WTC11 (cell line): ENCODE data around the gene RFTN1. TPM values are rescaled to one million over a fixed set of nuclear protein-coding genes. Genes with fewer than 3 reads are reported as not detected.

Experiments
- ATAC-seq: fragments of 200-7000 bp; cut with Tn5 transposase; 2 replicates; pipeline ENCODE4 v1.10.0; 2021; ENCODE audit warnings: mild to moderate bottlenecking, moderate library complexity
- CTCF ChIA-PET: fragments of 300-600 bp; sonication (Branson Sonifier 250); formaldehyde crosslinking; loops from one replicate; lab custom pipeline; 2021; ENCODE audit warnings: antibody characterized with exemption; lab: Charles Lee
- POLR2A ChIA-PET: fragments of 350-600 bp; sonication (Branson Sonifier 250); formaldehyde crosslinking; loops from one replicate; lab custom pipeline; 2021; ENCODE audit warnings: antibody characterized with exemption; lab: Charles Lee
- DNase-seq: peaks from one replicate; pipeline ENCODE4 v3.0.0; 2021; ENCODE audit warnings: low spot score
- H3K27ac Mint-ChIP-seq: 2 replicates; pipeline ENCODE4 v1.8.0; 2021; ENCODE audit warnings: mixed read lengths
- H3K27me3 Mint-ChIP-seq: 2 replicates; pipeline ENCODE4 v1.8.0; 2021; ENCODE audit warnings: low read depth, mild to moderate bottlenecking, moderate library complexity, mixed read lengths
- H3K36me3 Mint-ChIP-seq: 2 replicates; pipeline ENCODE4 v1.8.0; 2021; ENCODE audit warnings: mixed read lengths
- H3K4me1 Mint-ChIP-seq: 2 replicates; pipeline ENCODE4 v1.8.0; 2022; ENCODE audit warnings: mixed read lengths
- H3K4me3 Mint-ChIP-seq: 2 replicates; pipeline ENCODE4 v1.8.0; 2021; ENCODE audit warnings: mild to moderate bottlenecking, moderate library complexity, mixed read lengths
- H3K9me3 Mint-ChIP-seq: 2 replicates; pipeline ENCODE4 v1.8.0; 2021; ENCODE audit warnings: mixed read lengths
- CREB1 ChIP-seq: sonication (generic); formaldehyde crosslinking; IDR thresholded peaks from 2 replicates; pipeline ENCODE4 v1.8.0; 2023; ENCODE audit warnings: mild to moderate bottlenecking, missing genetic modification reagents
- ELF4 ChIP-seq: sonication (generic); formaldehyde crosslinking; IDR thresholded peaks from 2 replicates; pipeline ENCODE4 v1.8.1; 2022; ENCODE audit warnings: low read depth, mild to moderate bottlenecking, moderate library complexity, missing genetic modification reagents
- ERG ChIP-seq: fragments of 250-450 bp; sonication (Bioruptor Pico); IDR thresholded peaks from 2 replicates; pipeline ENCODE4 v1.8.0; 2021; ENCODE audit warnings: mild to moderate bottlenecking
- JAZF1 ChIP-seq: fragments of 250-450 bp; sonication (Bioruptor Pico); IDR thresholded peaks from 2 replicates; pipeline ENCODE4 v1.9.0; 2021; ENCODE audit warnings: moderate library complexity, mild to moderate bottlenecking, inconsistent platforms
- MXD4 ChIP-seq: fragments of 250-450 bp; sonication (Bioruptor Pico); IDR thresholded peaks from 2 replicates; pipeline ENCODE4 v1.8.0; 2021; ENCODE audit warnings: mild to moderate bottlenecking, moderate library complexity, borderline replicate concordance
- MYBL2 ChIP-seq: sonication (generic); formaldehyde crosslinking; IDR thresholded peaks from 2 replicates; pipeline ENCODE4 v1.8.1; 2023; ENCODE audit warnings: mild to moderate bottlenecking, moderate library complexity, missing genetic modification reagents
- NR2C2 ChIP-seq: sonication (generic); formaldehyde crosslinking; IDR thresholded peaks from 2 replicates; pipeline ENCODE4 v1.8.0; 2022; ENCODE audit warnings: mild to moderate bottlenecking, missing genetic modification reagents
- PRDM15 ChIP-seq: sonication (generic); formaldehyde crosslinking; IDR thresholded peaks from 2 replicates; pipeline ENCODE4 v1.8.0; 2022; ENCODE audit warnings: missing genetic modification reagents
- SOX15 ChIP-seq: fragments of 250-450 bp; sonication (Bioruptor Pico); IDR thresholded peaks from 2 replicates; pipeline ENCODE4 v1.9.0; 2021; ENCODE audit warnings: mild to moderate bottlenecking
- ZMAT4 ChIP-seq: fragments of 250-450 bp; sonication (Bioruptor Pico); IDR thresholded peaks from 2 replicates; pipeline ENCODE4 v1.9.0; 2021; ENCODE audit warnings: mild to moderate bottlenecking
- ZNF121 ChIP-seq: sonication (generic); formaldehyde crosslinking; IDR thresholded peaks from 2 replicates; pipeline ENCODE4 v1.8.0; 2023; ENCODE audit warnings: missing genetic modification reagents
- ZNF138 ChIP-seq: sonication (generic); formaldehyde crosslinking; conservative IDR thresholded peaks from 2 replicates; pipeline ENCODE4 v1.8.1; 2022; ENCODE audit warnings: mild to moderate bottlenecking, moderate library complexity, missing genetic modification reagents
- ZNF416 ChIP-seq: fragments of 250-450 bp; sonication (Bioruptor Pico); IDR thresholded peaks from 2 replicates; pipeline ENCODE4 v1.9.0; 2021; ENCODE audit warnings: mild to moderate bottlenecking, inconsistent platforms
- ZNF423 ChIP-seq: fragments of 250-450 bp; sonication (Bioruptor Pico); IDR thresholded peaks from 2 replicates; pipeline ENCODE4 v2.1.2; 2022; ENCODE audit warnings: mild to moderate bottlenecking, moderate library complexity
- ZNF512 ChIP-seq: sonication (generic); formaldehyde crosslinking; IDR thresholded peaks from 2 replicates; pipeline ENCODE4 v1.8.1; 2022; ENCODE audit warnings: missing genetic modification reagents, borderline replicate concordance
- ZNF671 ChIP-seq: fragments of 250-450 bp; sonication (Bioruptor Pico); IDR thresholded peaks from 2 replicates; pipeline ENCODE4 v1.8.0; 2021; ENCODE audit warnings: mild to moderate bottlenecking
- total RNA-seq: library from RNA; stranded (reverse); gene quantifications from 3 replicates; pipeline ENCODE4 v1.2.3, GENCODE V29; 2021
- TF ChIP-seq, protein P1 (sequence below): fragments of 250-450 bp; sonication (Bioruptor Pico); IDR thresholded peaks from 2 replicates; pipeline ENCODE4 v2.1.2; 2022; ENCODE audit warnings: mild to moderate bottlenecking, moderate library complexity
- TF ChIP-seq, protein P2 (sequence below): fragments of 250-450 bp; sonication (Bioruptor Pico); conservative IDR thresholded peaks from 2 replicates; pipeline ENCODE4 v1.9.0; 2021; ENCODE audit warnings: mild to moderate bottlenecking
- TF ChIP-seq, protein P3 (sequence below): fragments of 200-600 bp; IDR thresholded peaks from 2 replicates; pipeline ENCODE4 v1.8.0; 2022; ENCODE audit warnings: antibody characterized with exemption
- TF ChIP-seq, protein P4 (sequence below): sonication (generic); formaldehyde crosslinking; IDR thresholded peaks from 2 replicates; pipeline ENCODE4 v1.8.1; 2023; ENCODE audit warnings: mild to moderate bottlenecking, moderate library complexity, missing genetic modification reagents
- TF ChIP-seq, protein P5 (sequence below): sonication (generic); formaldehyde crosslinking; IDR thresholded peaks from 2 replicates; pipeline ENCODE4 v1.8.1; 2023; ENCODE audit warnings: mild to moderate bottlenecking, missing genetic modification reagents, moderate library complexity

The RFTN1 gene
- total RNA-seq, 1 experiment from 2014 or later, result 3.8 TPM

DNA sequence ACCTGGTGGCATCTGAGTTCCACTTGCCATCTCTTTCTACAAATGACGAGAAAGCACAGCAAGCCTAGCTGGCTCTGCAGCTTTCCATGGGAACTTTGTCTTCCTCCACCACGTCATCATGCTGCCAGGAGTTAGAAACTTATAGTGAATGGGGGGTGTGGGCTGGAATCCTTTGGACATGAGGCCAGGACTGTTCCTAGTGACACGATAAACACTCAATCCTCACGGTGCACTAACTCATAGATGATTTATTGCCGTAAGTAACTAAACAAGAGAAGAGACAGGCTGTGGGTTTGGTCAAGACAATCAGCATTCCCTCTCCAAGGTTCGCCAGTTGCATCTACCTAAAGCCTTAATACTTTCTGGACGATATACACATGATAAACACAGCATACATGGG, 197.9 kb downstream of the RFTN1 start (continued):
- TF ChIP-seq ELF4 (CRISPR knock-in tag) (no peak), MXD4 (CRISPR knock-in tag) (no peak), ZNF423 (CRISPR knock-in tag) (no peak), ZNF671 (CRISPR knock-in tag) (no peak), ZMAT4 (CRISPR knock-in tag) (no peak), MYBL2 (CRISPR knock-in tag) (no peak), NR2C2 (CRISPR knock-in tag) (no peak), SOX15 (CRISPR knock-in tag) (no peak), ZNF416 (no peak), CREB1 (no peak)
- TF ChIP-seq, protein P1, sequence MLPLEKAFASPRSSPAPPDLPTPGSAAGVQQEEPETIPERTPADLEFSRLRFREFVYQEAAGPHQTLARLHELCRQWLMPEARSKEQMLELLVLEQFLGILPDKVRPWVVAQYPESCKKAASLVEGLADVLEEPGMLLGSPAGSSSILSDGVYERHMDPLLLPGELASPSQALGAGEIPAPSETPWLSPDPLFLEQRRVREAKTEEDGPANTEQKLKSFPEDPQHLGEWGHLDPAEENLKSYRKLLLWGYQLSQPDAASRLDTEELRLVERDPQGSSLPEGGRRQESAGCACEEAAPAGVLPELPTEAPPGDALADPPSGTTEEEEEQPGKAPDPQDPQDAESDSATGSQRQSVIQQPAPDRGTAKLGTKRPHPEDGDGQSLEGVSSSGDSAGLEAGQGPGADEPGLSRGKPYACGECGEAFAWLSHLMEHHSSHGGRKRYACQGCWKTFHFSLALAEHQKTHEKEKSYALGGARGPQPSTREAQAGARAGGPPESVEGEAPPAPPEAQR (CRISPR knock-in tag), result no peak
- TF ChIP-seq, protein P2, sequence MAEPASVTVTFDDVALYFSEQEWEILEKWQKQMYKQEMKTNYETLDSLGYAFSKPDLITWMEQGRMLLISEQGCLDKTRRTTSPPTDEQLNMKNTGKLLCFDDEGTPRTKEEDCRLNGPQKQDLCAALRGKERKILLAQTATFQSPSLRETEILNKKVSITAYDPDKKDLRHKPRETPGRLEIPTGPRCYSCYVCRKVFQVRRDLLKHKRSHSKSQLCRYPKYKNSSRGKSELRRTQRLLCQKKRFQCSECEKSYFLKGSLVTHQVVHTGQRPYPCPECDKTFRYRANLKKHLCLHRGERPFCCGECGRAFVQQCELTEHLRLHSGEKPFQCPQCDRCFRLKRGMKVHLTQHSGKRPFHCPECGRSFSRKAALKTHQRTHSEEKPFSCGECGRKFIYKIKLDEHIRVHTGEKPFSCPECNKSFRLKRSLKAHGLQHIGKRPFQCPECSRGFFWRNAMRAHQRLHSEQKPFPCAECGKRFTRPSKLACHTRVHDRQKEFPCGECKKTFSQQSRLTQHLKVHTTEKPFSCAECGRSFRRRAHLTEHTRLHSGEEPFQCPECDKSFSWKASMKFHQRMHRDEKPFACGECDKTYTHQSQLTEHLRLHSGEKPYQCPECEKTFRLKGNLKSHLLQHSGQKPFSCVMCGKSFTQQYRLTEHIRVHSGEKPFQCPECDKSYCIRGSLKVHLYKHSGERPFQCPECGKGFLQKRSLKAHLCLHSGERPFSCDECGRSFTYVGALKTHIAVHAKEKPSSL (CRISPR knock-in tag), result no peak
- TF ChIP-seq, protein P3, sequence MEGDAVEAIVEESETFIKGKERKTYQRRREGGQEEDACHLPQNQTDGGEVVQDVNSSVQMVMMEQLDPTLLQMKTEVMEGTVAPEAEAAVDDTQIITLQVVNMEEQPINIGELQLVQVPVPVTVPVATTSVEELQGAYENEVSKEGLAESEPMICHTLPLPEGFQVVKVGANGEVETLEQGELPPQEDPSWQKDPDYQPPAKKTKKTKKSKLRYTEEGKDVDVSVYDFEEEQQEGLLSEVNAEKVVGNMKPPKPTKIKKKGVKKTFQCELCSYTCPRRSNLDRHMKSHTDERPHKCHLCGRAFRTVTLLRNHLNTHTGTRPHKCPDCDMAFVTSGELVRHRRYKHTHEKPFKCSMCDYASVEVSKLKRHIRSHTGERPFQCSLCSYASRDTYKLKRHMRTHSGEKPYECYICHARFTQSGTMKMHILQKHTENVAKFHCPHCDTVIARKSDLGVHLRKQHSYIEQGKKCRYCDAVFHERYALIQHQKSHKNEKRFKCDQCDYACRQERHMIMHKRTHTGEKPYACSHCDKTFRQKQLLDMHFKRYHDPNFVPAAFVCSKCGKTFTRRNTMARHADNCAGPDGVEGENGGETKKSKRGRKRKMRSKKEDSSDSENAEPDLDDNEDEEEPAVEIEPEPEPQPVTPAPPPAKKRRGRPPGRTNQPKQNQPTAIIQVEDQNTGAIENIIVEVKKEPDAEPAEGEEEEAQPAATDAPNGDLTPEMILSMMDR, result no peak

DNA sequence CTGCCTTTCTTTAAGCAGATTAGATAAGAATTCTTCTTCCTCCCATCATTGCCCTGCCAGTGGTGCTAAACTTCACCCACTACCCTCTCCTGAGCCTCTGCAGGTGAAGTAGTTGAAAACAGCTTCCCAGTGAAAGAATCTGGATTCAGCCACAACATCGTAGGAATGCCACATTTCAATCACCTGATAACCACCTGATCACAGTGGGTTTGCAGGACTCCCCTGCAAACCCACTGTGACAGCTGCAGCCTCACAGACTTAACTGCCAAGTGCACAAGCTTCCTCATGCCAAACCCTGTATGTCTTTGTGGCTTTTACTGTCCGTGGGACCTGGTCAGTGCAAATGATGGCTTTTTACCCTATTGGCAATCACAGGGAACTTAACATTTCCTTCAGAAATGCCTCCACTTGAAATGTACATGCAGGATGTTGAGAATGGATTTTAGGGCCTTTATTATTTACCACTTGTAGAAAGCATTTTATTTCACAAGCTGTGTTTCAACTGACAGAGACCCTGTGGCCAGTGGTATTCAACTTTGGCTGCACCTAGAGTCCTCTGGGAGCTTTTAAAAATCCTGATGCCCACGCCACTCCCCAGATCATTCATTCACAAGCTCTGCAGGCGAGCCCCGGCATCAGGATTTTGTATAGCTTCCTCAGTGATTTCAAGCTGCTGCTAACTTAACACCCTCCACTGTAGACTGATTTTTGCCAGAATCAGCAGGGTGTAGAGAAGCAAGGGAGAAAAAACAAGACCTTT, 199.4 kb downstream of the RFTN1 start:
- no peak for ATAC-seq
- no peak overlapping the region for H3K27ac Mint-ChIP-seq
- H3K4me3 Mint-ChIP-seq, result no peak overlapping the region
- CTCF ChIA-PET, result interaction anchor here (0.9 kb wide), 1 partner anchor 24 kb away, joined by 4 read pairs; no protein-coding TSS in a partner anchor
- no peak for DNase-seq
- H3K4me1 Mint-ChIP-seq, result peaks cover 25% of the 10 kb centered on the region
- H3K36me3 Mint-ChIP-seq, result peaks cover 13% of the 10 kb centered on the region; the same call in 1 of the 2 replicates
- no peaks in the 10 kb centered on the region for H3K9me3 Mint-ChIP-seq
- POLR2A ChIA-PET, result no interaction called here
- no peaks in the 10 kb centered on the region for H3K27me3 Mint-ChIP-seq
- no peak for TF ChIP-seq ZNF138 (CRISPR knock-in tag)
- TF ChIP-seq PRDM15 (CRISPR knock-in tag), result no peak
- no peak for TF ChIP-seq JAZF1 (CRISPR knock-in tag)
- no peak for TF ChIP-seq ZNF121 (CRISPR knock-in tag)
- TF ChIP-seq, protein P4, sequence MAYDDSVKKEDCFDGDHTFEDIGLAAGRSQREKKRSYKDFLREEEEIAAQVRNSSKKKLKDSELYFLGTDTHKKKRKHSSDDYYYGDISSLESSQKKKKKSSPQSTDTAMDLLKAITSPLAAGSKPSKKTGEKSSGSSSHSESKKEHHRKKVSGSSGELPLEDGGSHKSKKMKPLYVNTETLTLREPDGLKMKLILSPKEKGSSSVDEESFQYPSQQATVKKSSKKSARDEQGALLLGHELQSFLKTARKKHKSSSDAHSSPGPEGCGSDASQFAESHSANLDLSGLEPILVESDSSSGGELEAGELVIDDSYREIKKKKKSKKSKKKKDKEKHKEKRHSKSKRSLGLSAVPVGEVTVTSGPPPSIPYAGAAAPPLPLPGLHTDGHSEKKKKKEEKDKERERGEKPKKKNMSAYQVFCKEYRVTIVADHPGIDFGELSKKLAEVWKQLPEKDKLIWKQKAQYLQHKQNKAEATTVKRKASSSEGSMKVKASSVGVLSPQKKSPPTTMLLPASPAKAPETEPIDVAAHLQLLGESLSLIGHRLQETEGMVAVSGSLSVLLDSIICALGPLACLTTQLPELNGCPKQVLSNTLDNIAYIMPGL, result no peak
- TF ChIP-seq, protein P5, sequence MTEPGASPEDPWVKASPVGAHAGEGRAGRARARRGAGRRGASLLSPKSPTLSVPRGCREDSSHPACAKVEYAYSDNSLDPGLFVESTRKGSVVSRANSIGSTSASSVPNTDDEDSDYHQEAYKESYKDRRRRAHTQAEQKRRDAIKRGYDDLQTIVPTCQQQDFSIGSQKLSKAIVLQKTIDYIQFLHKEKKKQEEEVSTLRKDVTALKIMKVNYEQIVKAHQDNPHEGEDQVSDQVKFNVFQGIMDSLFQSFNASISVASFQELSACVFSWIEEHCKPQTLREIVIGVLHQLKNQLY (CRISPR knock-in tag), result no peak
- TF ChIP-seq ERG (CRISPR knock-in tag), result no peak
- TF ChIP-seq MXD4 (CRISPR knock-in tag), result no peak
- TF ChIP-seq ZNF512 (CRISPR knock-in tag), result no peak
